B cell (primary cell): Measurements from ENCODE around the gene CREB3L4. TPM values are rescaled to one million over a fixed set of nuclear protein-coding genes. Genes with fewer than 3 reads are reported as not detected.

Experiments used
- ATAC-seq: fragments of 200-7000 bp; cut with Tn5 transposase; one replicate; pipeline ENCODE4 v1.10.0; 2021; ENCODE audit warnings: low read depth, mild to moderate bottlenecking, moderate number of reproducible peaks, moderate library complexity
- CTCF ChIA-PET: fragments of 350-600 bp; sonication (Branson Sonifier 250); formaldehyde crosslinking; loops from one replicate; lab custom pipeline; 2021; ENCODE audit warnings: antibody characterized with exemption, inconsistent platforms; lab: Charles Lee
- POLR2A ChIA-PET: fragments of 350-600 bp; sonication (Branson Sonifier 250); formaldehyde crosslinking; loops from one replicate; lab custom pipeline; 2021; ENCODE audit warnings: antibody characterized with exemption; lab: Charles Lee
- DNase-seq: peaks from one replicate; pipeline ENCODE4 v3.0.0; 2013
- H2AFZ ChIP-seq: 2 replicates; pipeline ENCODE4 v1.6.1; 2012; ENCODE audit warnings: mild to moderate bottlenecking, low read depth, low read length; ENCODE audit not compliant: insufficient read depth, poor library complexity, severe bottlenecking
- H3K27ac ChIP-seq, 2 donors: 1 replicate in 1 of 2; 2 replicates in 1 of 2; pipeline ENCODE4 v1.5.1; 2012 to 2013; ENCODE audit warnings: low read length in 2 of 2, mild to moderate bottlenecking in 2 of 2, moderate library complexity in 1 of 2
- H3K27me3 ChIP-seq, 4 experiments: fragments of 200-600 bp in 1 of 4; sonication (generic) in 1 of 4; replicated peaks in 1 of 4; 1 replicate in 2 of 4; 2 replicates in 2 of 4; pipeline versions ENCODE4 v1.6.1 to v1.7.0; 2013 to 2016; ENCODE audit warnings: low read length in 3 of 4, mild to moderate bottlenecking in 2 of 4, mixed read lengths in 1 of 4, moderate library complexity in 1 of 4; ENCODE audit not compliant: insufficient read depth in 4 of 4, control insufficient read depth in 3 of 4; ENCODE audit errors: control extremely low read depth in 1 of 4
- H3K36me3 ChIP-seq, 2 experiments: replicated peaks in 1 of 2; 1 replicate in 1 of 2; 2 replicates in 1 of 2; pipeline versions ENCODE4 v1.6.1 to v1.7.1; 2013; ENCODE audit warnings: low read length in 1 of 2; ENCODE audit not compliant: insufficient read depth in 2 of 2, control insufficient read depth in 1 of 2; ENCODE audit errors: control extremely low read depth in 1 of 2, extremely low read depth in 1 of 2
- H3K4me1 ChIP-seq, 2 donors: fragments of 200-600 bp in 1 of 2; sonication (generic) in 1 of 2; 1 replicate in 1 of 2; 2 replicates in 1 of 2; pipeline versions ENCODE4 v1.5.1 to v1.6.1; 2013 to 2017; ENCODE audit warnings: low read length in 2 of 2; ENCODE audit not compliant: control insufficient read depth in 2 of 2, insufficient read depth in 2 of 2
- H3K4me2 ChIP-seq: replicated peaks from 2 replicates; pipeline ENCODE3; 2012; ENCODE audit warnings: mild to moderate bottlenecking, low read depth, low read length; ENCODE audit not compliant: poor library complexity, severe bottlenecking
- H3K4me3 ChIP-seq, 5 experiments: fragments of 200-600 bp in 1 of 5; sonication (generic) in 1 of 5; 1 replicate in 3 of 5; 2 replicates in 2 of 5; pipeline versions ENCODE4 v1.5.1 to v1.7.0; 2011 to 2016; ENCODE audit warnings: low read length in 4 of 5, mild to moderate bottlenecking in 4 of 5, low read depth in 2 of 5, control low read depth in 1 of 5, moderate library complexity in 1 of 5; ENCODE audit not compliant: insufficient read depth in 1 of 5; ENCODE audit errors: control extremely low read depth in 1 of 5, extremely low read depth in 1 of 5
- H3K79me2 ChIP-seq: fragments of 200-600 bp; sonication (generic); one replicate; pipeline ENCODE4 v1.6.0; 2016; ENCODE audit warnings: low read length; ENCODE audit not compliant: control insufficient read depth, insufficient read depth
- H3K9ac ChIP-seq: fragments of 200-600 bp; sonication (generic); 2 replicates; pipeline ENCODE4 v1.6.1; 2017; ENCODE audit warnings: mild to moderate bottlenecking, low read length, moderate library complexity
- H3K9me3 ChIP-seq, 3 donors: one replicate each; pipeline versions ENCODE4 v1.6.1 to v1.7.1; 2013; ENCODE audit warnings: low read length in 2 of 3; ENCODE audit not compliant: control insufficient read depth in 2 of 3, insufficient read depth in 1 of 3; ENCODE audit errors: control extremely low read depth in 1 of 3
- H4K20me1 ChIP-seq: 2 replicates; pipeline ENCODE4 v1.6.0; 2012; ENCODE audit warnings: mild to moderate bottlenecking, low read length; ENCODE audit not compliant: insufficient read depth, control insufficient read depth, poor library complexity, severe bottlenecking
- H3K27ac Mint-ChIP-seq: one replicate; pipeline ENCODE4 v1.8.0; 2021; ENCODE audit warnings: mixed read lengths
- H3K27me3 Mint-ChIP-seq: one replicate; pipeline ENCODE4 v1.8.0; 2021; ENCODE audit warnings: mixed read lengths
- H3K4me1 Mint-ChIP-seq: one replicate; pipeline ENCODE4 v1.8.0; 2021; ENCODE audit warnings: mixed read lengths
- H3K4me3 Mint-ChIP-seq: one replicate; pipeline ENCODE4 v1.8.0; 2021; ENCODE audit warnings: mixed read lengths
- H3K9me3 Mint-ChIP-seq: one replicate; pipeline ENCODE4 v1.8.0; 2022; ENCODE audit warnings: mixed read lengths; ENCODE audit not compliant: insufficient read depth
- CTCF ChIP-seq: fragments of 200-600 bp; IDR thresholded peaks from one replicate; pipeline ENCODE4 v1.8.0; 2022; ENCODE audit warnings: antibody characterized with exemption, mild to moderate bottlenecking
- EZH2 ChIP-seq: IDR thresholded peaks from 2 replicates; pipeline ENCODE4 v1.6.1; 2012; ENCODE audit warnings: borderline replicate concordance, low read depth, mild to moderate bottlenecking, moderate library complexity, low read length; ENCODE audit not compliant: insufficient read depth, poor library complexity, severe bottlenecking
- WGBS: methylation state at CpG from one replicate; pipeline ENCODE4 v1.1.5; 2013; ENCODE audit warnings: missing lambda C conversion rate; ENCODE audit not compliant: insufficient coverage; 5-methylcytosine and 5-hydroxymethylcytosine counted together
- intact Hi-C: fragments of 100-400 bp; cut with micrococcal nuclease; formaldehyde crosslinking; loops from one replicate; pipeline ENCODE4 v1.10.0; 2022
- polyA plus RNA-seq: library from polyadenylated mRNA; depleted of rRNA; stranded (reverse); fragments of >200 nt; gene quantifications from 2 replicates; pipeline ENCODE4 v1.2.3, GENCODE V29; 2012
- total RNA-seq, 2 donors: library from RNA; stranded (reverse); fragments of 120-200 nt in 1 of 2; gene quantifications; 1 replicate in 1 of 2; 2 replicates in 1 of 2; pipeline versions ENCODE4 v1.2.3 to v1.2.4, GENCODE V29; 2013 to 2022

CREB3L4 gene
- total and polyA plus RNA-seq, 2 donors (not counting 1 experiment from before 2014, with no cell fraction given): 21.8 to 28.1 TPM

- Mint-ChIP-seq H3K27ac (peak within 1 kb of the TSS; percentile 96), H3K4me3 (peak within 1 kb of the TSS; percentile 94), H3K9me3 (no peaks in the 10 kb centered on the region), H3K27me3 (no peaks in the 10 kb centered on the region), H3K4me1 (peaks cover 56% of the 10 kb centered on the region)
- H3K4me3 ChIP-seq: peak within 1 kb of the TSS; percentile 54 to 95 (median 85)
- peak within 1 kb of the TSS; percentile 53 for H2AFZ ChIP-seq
- POLR2A ChIA-PET: interaction anchor here (0.5 to 4.4 kb wide), 17 partner anchors 9 to 1961 kb away, joined by 3 to 124 read pairs (median 6); partner anchors contain the start of genes CREB3L4, CRTC2, GATAD2B and JTB
- ATAC-seq: peak; percentile 54
- H3K27ac ChIP-seq: peak within 1 kb of the TSS; percentile 91 to 98
- peaks cover 53% of the 10 kb centered on the region for H4K20me1 ChIP-seq
- peaks cover 36 to 53% of the 10 kb centered on the region in 2 donors for H3K4me1 ChIP-seq
- H3K36me3 ChIP-seq: peaks cover 8 to 60% of the 10 kb centered on the region in 2 experiments
- intact Hi-C loops: loop anchor here (1.0 to 5.0 kb wide), 9 partner anchors 12 to 275 kb away; partner anchors contain the start of genes CREB3L4, CRTC2, INTS3 and RPS27
- WGBS: 7% methylated on average over 28 of the region's 28 CpGs
- no peak for TF ChIP-seq EZH2
- peak; percentile 87 for TF ChIP-seq CTCF
- DNase-seq: peak; percentile 89
- H3K4me2 ChIP-seq: peak within 1 kb of the TSS; percentile 89
- peak within 1 kb of the TSS; percentile 89 for H3K9ac ChIP-seq
- no peaks in the 10 kb centered on the region for H3K9me3 ChIP-seq
- no peaks in the 10 kb centered on the region for H3K27me3 ChIP-seq
- CTCF ChIA-PET: interaction anchor here (0.6 to 5.9 kb wide), 25 partner anchors 11 to 381 kb away, joined by 3 to 65 read pairs (median 4); partner anchors contain the start of genes CREB3L4, CRTC2, GATAD2B and JTB
- H3K79me2 ChIP-seq: peaks cover 55% of the 10 kb centered on the region
Observed at GRCh38 chr1:153946622-153947241, 21.0 kb upstream of the CREB3L4 start, which contains the start of gene DENND4B. Gene DENND4B (minus strand): TSS chr1:153946718. CDS start chr1:153944374, 2,344 bp downstream.

- H3K4me1 ChIP-seq: peaks cover 28 to 38% of the 10 kb centered on the region in 2 donors
- H3K4me1 Mint-ChIP-seq: peaks cover 52% of the 10 kb centered on the region
- no peak for ATAC-seq
- 87% methylated on average over 11 of the region's 11 CpGs for WGBS
- no peak for DNase-seq
- CTCF ChIA-PET: interaction anchor here (1.5 kb wide), 1 partner anchor 35 kb away, joined by 4 read pairs; the partner anchor contains the start of gene RAB13
- POLR2A ChIA-PET: no interaction called here
- no peak overlapping the region for H2AFZ ChIP-seq
- H3K27ac ChIP-seq: peak overlapping the region in 1 of 2 donors; percentile 60
- TF ChIP-seq EZH2 (no peak), CTCF (no peak)
- no peaks in the 10 kb centered on the region for H3K27me3 ChIP-seq
- peaks cover 74% of the 10 kb centered on the region for H4K20me1 ChIP-seq
- no peaks in the 10 kb centered on the region for H3K27me3 Mint-ChIP-seq
- intact Hi-C loops: no loop called here
- no peaks in the 10 kb centered on the region for H3K9me3 ChIP-seq
- H3K4me3 Mint-ChIP-seq: no peak overlapping the region
- no peak overlapping the region for H3K9ac ChIP-seq
- H3K4me2 ChIP-seq: no peak overlapping the region
- peak overlapping the region; percentile 10 for H3K27ac Mint-ChIP-seq
- H3K4me3 ChIP-seq: no peak overlapping the region
- H3K36me3 ChIP-seq: peaks cover 2 to 70% of the 10 kb centered on the region in 2 experiments
- no peaks in the 10 kb centered on the region for H3K9me3 Mint-ChIP-seq
- H3K79me2 ChIP-seq: peaks cover 63% of the 10 kb centered on the region
Observed at GRCh38 chr1:153951183-153951582, 16.5 kb upstream of the CREB3L4 start.
